ENCODE measurements around the gene PLXNB1. TPM values are rescaled to one million over a fixed set of nuclear protein-coding genes. Genes with fewer than 3 reads are reported as not detected.

Gene PLXNB1
- total and polyA plus RNA-seq, 2 experiments from 2014 or later = 49.0 to 144 TPM

GRCh38 chr3:48465531-48466378, 35.9 kb upstream of the PLXNB1 start:
- Histone ChIP-seq H4K20me1 (replicated peaks; ENCODE audit: insufficient read depth) (no peaks in the 10 kb centered on the region; the same call in 1 of the 2 replicates), H3K4me3 (no peak overlapping the region)
- peak; percentile 91 for ATAC-seq

DNA sequence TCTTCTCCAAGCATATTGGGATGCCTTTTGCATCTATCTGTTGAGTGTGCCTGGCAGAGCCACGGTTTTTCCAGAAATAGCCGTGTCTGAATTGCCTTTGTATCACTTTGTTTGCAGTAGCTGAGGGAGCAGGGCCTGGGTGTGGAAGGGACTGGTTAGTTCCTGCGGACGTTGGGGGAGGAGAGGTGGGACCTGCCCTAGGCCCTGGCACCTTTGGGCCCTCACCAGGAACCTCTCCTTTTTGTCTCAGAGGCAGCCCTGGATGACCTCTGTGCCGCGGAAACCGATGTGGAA, 35.3 kb upstream of the PLXNB1 start:
- Mint-ChIP-seq H3K27me3 (ENCODE audit: insufficient read depth, low read depth, poor library complexity) (peaks cover 12% of the 10 kb centered on the region), H3K4me3 (no peak overlapping the region; the same call in 2 of the 3 replicates), H3K9me3 (no peaks in the 10 kb centered on the region), H3K27ac (peak overlapping the region; percentile 99), H3K36me3 (ENCODE audit: low read depth) (peaks cover 51% of the 10 kb centered on the region), H3K4me1 (peaks cover 28% of the 10 kb centered on the region)
- no peaks in the 10 kb centered on the region; the same call in 1 of the 2 replicates for H3K79me2 ChIP-seq (replicated peaks; ENCODE audit: insufficient read depth)
- H3K9me2 ChIP-seq (ENCODE audit: insufficient read depth) = no peaks in the 10 kb centered on the region
- peaks cover 8% of the 10 kb centered on the region; the same call in 1 of the 2 replicates for H3F3A ChIP-seq (replicated peaks; ENCODE audit: low read depth)
- peaks cover 19% of the 10 kb centered on the region; the same call in 1 of the 2 replicates for H3K36me3 ChIP-seq (ENCODE audit: insufficient read depth)
- no peak for DNase-seq (ENCODE audit: low spot score)
- ATAC-seq = no peak
- H3K27ac ChIP-seq (ENCODE audit: low read depth) = peak overlapping the region; percentile 92
- H3K4me3 ChIP-seq = no peak overlapping the region
- H2AFZ ChIP-seq = no peak overlapping the region
- H3K27me3 ChIP-seq (ENCODE audit: insufficient read depth) = no peaks in the 10 kb centered on the region
- no peaks in the 10 kb centered on the region for H3K4me1 ChIP-seq (ENCODE audit: insufficient read depth)
- no peaks in the 10 kb centered on the region; the same call in 1 of the 2 replicates for H4K20me1 ChIP-seq (replicated peaks; ENCODE audit: insufficient read depth)
- TF ChIP-seq JUNB (IDR thresholded peaks at IDR 0.05; ENCODE audit: unreplicated experiment) (no peak), NANOG (IDR thresholded peaks at IDR 0.05; ENCODE audit: borderline replicate concordance) (no peak), POLR2AphosphoS5 (IDR thresholded peaks at IDR 0.05; ENCODE audit: low read depth) (no peak)
- TF ChIP-seq, protein P1, sequence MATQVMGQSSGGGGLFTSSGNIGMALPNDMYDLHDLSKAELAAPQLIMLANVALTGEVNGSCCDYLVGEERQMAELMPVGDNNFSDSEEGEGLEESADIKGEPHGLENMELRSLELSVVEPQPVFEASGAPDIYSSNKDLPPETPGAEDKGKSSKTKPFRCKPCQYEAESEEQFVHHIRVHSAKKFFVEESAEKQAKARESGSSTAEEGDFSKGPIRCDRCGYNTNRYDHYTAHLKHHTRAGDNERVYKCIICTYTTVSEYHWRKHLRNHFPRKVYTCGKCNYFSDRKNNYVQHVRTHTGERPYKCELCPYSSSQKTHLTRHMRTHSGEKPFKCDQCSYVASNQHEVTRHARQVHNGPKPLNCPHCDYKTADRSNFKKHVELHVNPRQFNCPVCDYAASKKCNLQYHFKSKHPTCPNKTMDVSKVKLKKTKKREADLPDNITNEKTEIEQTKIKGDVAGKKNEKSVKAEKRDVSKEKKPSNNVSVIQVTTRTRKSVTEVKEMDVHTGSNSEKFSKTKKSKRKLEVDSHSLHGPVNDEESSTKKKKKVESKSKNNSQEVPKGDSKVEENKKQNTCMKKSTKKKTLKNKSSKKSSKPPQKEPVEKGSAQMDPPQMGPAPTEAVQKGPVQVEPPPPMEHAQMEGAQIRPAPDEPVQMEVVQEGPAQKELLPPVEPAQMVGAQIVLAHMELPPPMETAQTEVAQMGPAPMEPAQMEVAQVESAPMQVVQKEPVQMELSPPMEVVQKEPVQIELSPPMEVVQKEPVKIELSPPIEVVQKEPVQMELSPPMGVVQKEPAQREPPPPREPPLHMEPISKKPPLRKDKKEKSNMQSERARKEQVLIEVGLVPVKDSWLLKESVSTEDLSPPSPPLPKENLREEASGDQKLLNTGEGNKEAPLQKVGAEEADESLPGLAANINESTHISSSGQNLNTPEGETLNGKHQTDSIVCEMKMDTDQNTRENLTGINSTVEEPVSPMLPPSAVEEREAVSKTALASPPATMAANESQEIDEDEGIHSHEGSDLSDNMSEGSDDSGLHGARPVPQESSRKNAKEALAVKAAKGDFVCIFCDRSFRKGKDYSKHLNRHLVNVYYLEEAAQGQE (IDR thresholded peaks at IDR 0.05; ENCODE audit: unreplicated experiment) = no peak
- H3K4me2 ChIP-seq = no peak overlapping the region

More at GRCh38 chr3:48465531-48466378, 35.9 kb upstream of the PLXNB1 start:
- TF ChIP-seq ZNF114 (CRISPR knock-in tag; IDR thresholded peaks at IDR 0.05) (no peak), ETS1 (IDR thresholded peaks at IDR 0.05) (0 out of 2 replicates have a peak, but pooled peaks have one; percentile 24), CREB1 (CRISPR knock-in tag; IDR thresholded peaks at IDR 0.05; ENCODE audit: low read depth) (no peak), EZH2phosphoT487 (IDR thresholded peaks at IDR 0.05; ENCODE audit: unreplicated experiment) (no peak), POLR2AphosphoS5 (IDR thresholded peaks at IDR 0.05; ENCODE audit: low read depth) (peak; percentile 62)
- TF ChIP-seq, protein P2, sequence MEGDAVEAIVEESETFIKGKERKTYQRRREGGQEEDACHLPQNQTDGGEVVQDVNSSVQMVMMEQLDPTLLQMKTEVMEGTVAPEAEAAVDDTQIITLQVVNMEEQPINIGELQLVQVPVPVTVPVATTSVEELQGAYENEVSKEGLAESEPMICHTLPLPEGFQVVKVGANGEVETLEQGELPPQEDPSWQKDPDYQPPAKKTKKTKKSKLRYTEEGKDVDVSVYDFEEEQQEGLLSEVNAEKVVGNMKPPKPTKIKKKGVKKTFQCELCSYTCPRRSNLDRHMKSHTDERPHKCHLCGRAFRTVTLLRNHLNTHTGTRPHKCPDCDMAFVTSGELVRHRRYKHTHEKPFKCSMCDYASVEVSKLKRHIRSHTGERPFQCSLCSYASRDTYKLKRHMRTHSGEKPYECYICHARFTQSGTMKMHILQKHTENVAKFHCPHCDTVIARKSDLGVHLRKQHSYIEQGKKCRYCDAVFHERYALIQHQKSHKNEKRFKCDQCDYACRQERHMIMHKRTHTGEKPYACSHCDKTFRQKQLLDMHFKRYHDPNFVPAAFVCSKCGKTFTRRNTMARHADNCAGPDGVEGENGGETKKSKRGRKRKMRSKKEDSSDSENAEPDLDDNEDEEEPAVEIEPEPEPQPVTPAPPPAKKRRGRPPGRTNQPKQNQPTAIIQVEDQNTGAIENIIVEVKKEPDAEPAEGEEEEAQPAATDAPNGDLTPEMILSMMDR (conservative IDR thresholded peaks at IDR 0.05; ENCODE audit: low read depth in 2 of 2) = peak; percentile 70 to 96
- Mint-ChIP-seq H3K4me1 (peaks cover 28% of the 10 kb centered on the region), H3K27me3 (ENCODE audit: insufficient read depth, low read depth, poor library complexity) (peaks cover 12% of the 10 kb centered on the region), H3K27ac (peak overlapping the region; percentile 99), H3K36me3 (ENCODE audit: low read depth) (peaks cover 45% of the 10 kb centered on the region), H3K4me3 (peak overlapping the region; percentile 52), H3K9me3 (no peaks in the 10 kb centered on the region)
- peak; percentile 99 for DNase-seq (ENCODE audit: low spot score)
- Histone ChIP-seq H3K4me1 (ENCODE audit: insufficient read depth) (no peaks in the 10 kb centered on the region), H3K4me2 (peak overlapping the region; percentile 56; the same call in 1 of the 2 replicates), H3F3A (replicated peaks; ENCODE audit: low read depth) (peaks cover 8% of the 10 kb centered on the region; the same call in 1 of the 2 replicates), H2AFZ (no peak overlapping the region), H3K27me3 (ENCODE audit: insufficient read depth) (no peaks in the 10 kb centered on the region), H3K36me3 (ENCODE audit: insufficient read depth) (peaks cover 15% of the 10 kb centered on the region; the same call in 1 of the 2 replicates), H3K27ac (ENCODE audit: low read depth) (peak overlapping the region; percentile 96), H3K79me2 (replicated peaks; ENCODE audit: insufficient read depth) (peaks cover 5% of the 10 kb centered on the region), H3K9me2 (ENCODE audit: insufficient read depth) (no peaks in the 10 kb centered on the region)

All from GM23338 (cell line).